Endothelial cell (in vitro differentiated cells): Measurements from ENCODE around the gene VNN1. TPM values are rescaled to one million over a fixed set of nuclear protein-coding genes. Genes with fewer than 3 reads are reported as not detected.
"Not testable (repeated sequence)": the region's sequence is repeated elsewhere in the genome, so short reads cannot be mapped to it uniquely, and the experiment has no call there.

Experiments used
- DNase-seq: peaks from one replicate; pipeline ENCODE4 v3.0.0; 2021; ENCODE audit warnings: low spot score
- H3K27ac Mint-ChIP-seq: one replicate; pipeline ENCODE4 v1.8.0; 2021; ENCODE audit warnings: mixed read lengths, inconsistent platforms; ENCODE audit not compliant: unreplicated experiment
- H3K27me3 Mint-ChIP-seq: one replicate; pipeline ENCODE4 v1.8.0; 2021; ENCODE audit warnings: mild to moderate bottlenecking, moderate library complexity, mixed read lengths, inconsistent platforms; ENCODE audit not compliant: unreplicated experiment
- H3K36me3 Mint-ChIP-seq: one replicate; pipeline ENCODE4 v1.8.0; 2021; ENCODE audit warnings: mild to moderate bottlenecking, low read depth, mixed read lengths, inconsistent platforms; ENCODE audit not compliant: unreplicated experiment
- H3K4me1 Mint-ChIP-seq: one replicate; pipeline ENCODE4 v1.8.0; 2021; ENCODE audit warnings: mild to moderate bottlenecking, mixed read lengths, inconsistent platforms; ENCODE audit not compliant: unreplicated experiment
- H3K4me3 Mint-ChIP-seq: one replicate; pipeline ENCODE4 v1.8.0; 2021; ENCODE audit warnings: mild to moderate bottlenecking, mixed read lengths, inconsistent platforms; ENCODE audit not compliant: unreplicated experiment
- H3K9me3 Mint-ChIP-seq: one replicate; pipeline ENCODE4 v1.8.0; 2021; ENCODE audit warnings: mixed read lengths, inconsistent platforms; ENCODE audit not compliant: unreplicated experiment
- total RNA-seq: library from RNA; stranded (reverse); fragmentation: NEBNext Ultra II Directional; extraction: Animal tissue kit (Norgen Biotek cat#: 25700); gene quantifications from one replicate; pipeline ENCODE4 v1.2.1, GENCODE V29; 2021; ENCODE audit not compliant: unreplicated experiment
- TF ChIP-seq, protein P1 (sequence below): fragments of 200-600 bp; sonication (generic); IDR thresholded peaks from one replicate; pipeline ENCODE4 v1.5.0; 2021; ENCODE audit warnings: antibody characterized with exemption; ENCODE audit not compliant: unreplicated experiment

Gene VNN1
- total RNA-seq, 1 donor from 2014 or later: 1.5 TPM

DNA sequence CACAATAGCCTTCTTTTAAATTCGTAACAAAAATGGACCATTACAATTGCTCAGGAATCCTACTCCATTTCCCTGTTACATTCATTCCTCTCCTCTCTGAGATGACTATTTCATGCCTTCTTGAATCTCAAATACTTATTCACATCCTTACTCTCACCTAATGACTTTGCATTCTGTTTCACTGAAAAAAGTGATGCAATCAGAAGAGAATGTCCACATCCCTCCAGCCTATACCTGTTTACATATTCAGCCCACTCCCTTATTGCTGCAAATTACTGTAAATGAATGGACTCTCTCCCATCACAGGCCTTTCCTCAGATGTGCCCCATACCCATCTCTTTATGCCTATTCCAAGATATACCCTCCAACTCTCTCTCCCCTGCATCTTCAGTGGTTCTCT is 63.4 kb downstream of the VNN1 start:
- no peaks in the 10 kb centered on the region for H3K27me3 Mint-ChIP-seq
- H3K4me1 Mint-ChIP-seq: no peaks in the 10 kb centered on the region
- H3K4me3 Mint-ChIP-seq: no peak overlapping the region
- no peaks in the 10 kb centered on the region for H3K9me3 Mint-ChIP-seq
- DNase-seq: no peak
- no peaks in the 10 kb centered on the region for H3K36me3 Mint-ChIP-seq
- TF ChIP-seq, protein P1, sequence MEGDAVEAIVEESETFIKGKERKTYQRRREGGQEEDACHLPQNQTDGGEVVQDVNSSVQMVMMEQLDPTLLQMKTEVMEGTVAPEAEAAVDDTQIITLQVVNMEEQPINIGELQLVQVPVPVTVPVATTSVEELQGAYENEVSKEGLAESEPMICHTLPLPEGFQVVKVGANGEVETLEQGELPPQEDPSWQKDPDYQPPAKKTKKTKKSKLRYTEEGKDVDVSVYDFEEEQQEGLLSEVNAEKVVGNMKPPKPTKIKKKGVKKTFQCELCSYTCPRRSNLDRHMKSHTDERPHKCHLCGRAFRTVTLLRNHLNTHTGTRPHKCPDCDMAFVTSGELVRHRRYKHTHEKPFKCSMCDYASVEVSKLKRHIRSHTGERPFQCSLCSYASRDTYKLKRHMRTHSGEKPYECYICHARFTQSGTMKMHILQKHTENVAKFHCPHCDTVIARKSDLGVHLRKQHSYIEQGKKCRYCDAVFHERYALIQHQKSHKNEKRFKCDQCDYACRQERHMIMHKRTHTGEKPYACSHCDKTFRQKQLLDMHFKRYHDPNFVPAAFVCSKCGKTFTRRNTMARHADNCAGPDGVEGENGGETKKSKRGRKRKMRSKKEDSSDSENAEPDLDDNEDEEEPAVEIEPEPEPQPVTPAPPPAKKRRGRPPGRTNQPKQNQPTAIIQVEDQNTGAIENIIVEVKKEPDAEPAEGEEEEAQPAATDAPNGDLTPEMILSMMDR: no peak
- H3K27ac Mint-ChIP-seq: no peak overlapping the region

DNA sequence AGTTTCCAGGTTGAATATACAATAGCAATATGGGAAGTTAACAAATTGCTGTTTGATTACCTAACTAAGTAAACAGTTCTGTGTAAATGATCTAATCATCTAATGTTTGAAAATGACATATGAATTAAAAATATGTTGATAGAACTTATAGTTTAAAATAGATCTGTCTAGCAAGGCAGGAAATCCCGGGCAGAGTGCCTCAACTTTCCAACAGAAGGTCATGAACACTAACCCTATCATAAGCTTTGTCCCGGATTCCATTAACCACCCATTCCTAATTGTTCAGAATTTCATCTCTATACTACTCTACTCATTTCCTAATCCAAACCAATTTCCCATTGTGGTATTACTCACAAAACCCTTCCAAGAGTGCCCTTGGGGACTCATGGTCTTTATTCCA is 65.0 kb downstream of the VNN1 start:
- DNase-seq: no peak
- H3K4me1 Mint-ChIP-seq: no peaks in the 10 kb centered on the region
- TF ChIP-seq, protein P1: no peak
- no peak overlapping the region for H3K4me3 Mint-ChIP-seq
- H3K9me3 Mint-ChIP-seq: no peaks in the 10 kb centered on the region
- no peak overlapping the region for H3K27ac Mint-ChIP-seq
- H3K36me3 Mint-ChIP-seq: no peaks in the 10 kb centered on the region
- H3K27me3 Mint-ChIP-seq: no peaks in the 10 kb centered on the region

DNA sequence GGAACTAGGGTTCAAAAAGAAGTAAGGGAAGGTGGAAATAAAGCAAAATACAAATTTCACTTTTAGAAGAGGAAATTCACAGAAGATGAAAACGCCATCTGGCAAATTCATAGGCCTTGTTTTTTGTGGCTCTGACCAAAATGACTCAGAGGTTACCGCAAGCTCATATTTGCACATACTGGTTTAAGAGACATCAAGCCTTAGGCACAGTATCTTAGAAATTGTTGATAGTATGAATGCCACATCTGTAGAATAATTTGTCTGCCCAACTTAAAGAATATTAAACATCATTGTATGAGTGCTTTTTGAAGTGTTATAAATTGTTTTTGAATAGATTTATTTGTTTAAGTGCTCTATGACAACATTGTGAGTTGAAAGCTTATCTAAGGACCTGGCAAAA is 65.5 kb downstream of the VNN1 start:
- H3K9me3 Mint-ChIP-seq: no peaks in the 10 kb centered on the region
- H3K27me3 Mint-ChIP-seq: no peaks in the 10 kb centered on the region
- no peak overlapping the region for H3K4me3 Mint-ChIP-seq
- TF ChIP-seq, protein P1: no peak
- no peaks in the 10 kb centered on the region for H3K36me3 Mint-ChIP-seq
- no peaks in the 10 kb centered on the region for H3K4me1 Mint-ChIP-seq
- no peak overlapping the region for H3K27ac Mint-ChIP-seq
- DNase-seq: no peak

DNA sequence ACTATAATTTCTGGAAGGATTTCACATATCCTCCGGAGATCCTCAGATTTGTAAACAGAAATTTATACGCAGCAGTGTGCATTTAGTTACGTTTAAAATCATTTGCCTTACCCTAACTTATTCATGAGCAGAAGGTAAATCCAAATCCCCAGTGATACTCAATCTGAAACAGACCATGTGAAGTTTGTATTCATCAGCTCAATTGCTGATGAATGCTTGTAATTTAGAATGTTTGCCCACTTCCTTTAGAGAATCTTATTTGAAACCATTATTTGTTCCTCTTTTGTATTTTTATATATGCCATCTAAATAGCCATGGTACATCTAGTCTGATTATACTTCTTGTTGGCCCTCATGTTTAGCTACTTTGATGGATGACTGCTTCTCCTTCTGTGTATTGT is 70.3 kb downstream of the VNN1 start:
- TF ChIP-seq, protein P1: no peak
- no peaks in the 10 kb centered on the region for H3K27me3 Mint-ChIP-seq
- no peaks in the 10 kb centered on the region for H3K9me3 Mint-ChIP-seq
- no peak overlapping the region for H3K27ac Mint-ChIP-seq
- peaks cover 9% of the 10 kb centered on the region for H3K4me1 Mint-ChIP-seq
- H3K4me3 Mint-ChIP-seq: no peak overlapping the region
- no peak for DNase-seq
- H3K36me3 Mint-ChIP-seq: no peaks in the 10 kb centered on the region

DNA sequence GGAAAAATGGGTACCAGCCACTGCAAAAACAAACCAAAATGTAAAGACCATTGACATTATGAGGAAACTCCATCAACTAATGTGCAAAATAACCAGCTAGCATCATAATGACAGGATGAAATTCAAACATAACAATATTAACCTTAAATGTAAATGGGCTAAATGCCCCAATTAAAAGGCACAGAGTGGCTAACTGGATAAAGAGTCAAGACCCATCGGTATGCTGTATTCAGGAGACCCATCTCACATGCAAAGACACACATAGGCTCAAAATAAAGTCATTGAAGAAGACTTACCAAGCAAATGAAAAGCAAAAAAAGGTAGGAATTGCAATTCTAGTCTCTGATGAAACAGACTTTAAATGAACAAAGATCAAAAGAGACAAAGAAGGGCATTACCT is 76.7 kb downstream of the VNN1 start:
- not testable (repeated sequence) for H3K9me3 Mint-ChIP-seq, DNase-seq, H3K4me3 Mint-ChIP-seq, H3K27ac Mint-ChIP-seq, H3K36me3 Mint-ChIP-seq, H3K27me3 Mint-ChIP-seq
- peaks cover 17% of the 10 kb centered on the region for H3K4me1 Mint-ChIP-seq

DNA sequence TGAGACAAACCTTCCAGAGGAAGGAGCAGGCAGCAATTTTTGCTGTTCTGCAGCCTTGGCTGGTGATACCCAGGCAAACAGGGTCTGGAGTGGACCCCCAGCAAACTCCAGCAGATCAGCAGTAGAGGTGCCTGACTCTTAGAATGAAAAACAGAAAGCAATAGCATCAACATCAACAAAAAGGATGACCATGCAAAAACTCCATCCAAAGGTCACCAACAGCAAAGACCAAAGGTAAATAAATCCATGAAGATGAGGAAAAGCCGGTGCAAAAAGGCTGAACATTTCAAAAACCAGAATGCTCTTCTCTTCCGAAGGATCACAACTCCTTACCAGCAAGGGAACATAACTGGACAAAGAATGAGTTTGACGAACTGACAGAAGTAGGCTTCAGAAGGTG is 77.9 kb downstream of the VNN1 start:
- not testable (repeated sequence) for DNase-seq, H3K4me3 Mint-ChIP-seq, H3K36me3 Mint-ChIP-seq, H3K27me3 Mint-ChIP-seq, H3K27ac Mint-ChIP-seq, H3K9me3 Mint-ChIP-seq
- H3K4me1 Mint-ChIP-seq: peaks cover 17% of the 10 kb centered on the region

DNA sequence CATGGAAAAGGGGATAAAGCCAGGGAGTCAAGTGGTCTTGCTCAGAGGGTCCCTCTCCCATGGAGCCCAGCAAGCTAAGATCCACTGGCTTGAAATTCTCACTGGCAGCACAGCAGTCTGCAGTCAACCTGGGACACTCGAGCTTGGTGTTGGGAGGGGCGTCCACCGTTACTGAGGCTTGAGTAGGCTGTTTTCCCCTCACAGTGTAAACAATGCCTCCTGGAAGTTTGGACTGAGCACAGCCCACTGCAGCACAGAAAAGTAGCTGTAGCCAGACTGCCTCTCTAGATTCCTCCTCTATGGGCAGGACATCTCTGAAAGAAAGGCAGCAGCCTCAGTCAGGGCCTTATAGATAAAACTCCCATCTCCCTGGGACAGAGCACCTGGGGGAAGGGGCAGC is 78.6 kb downstream of the VNN1 start:
- not testable (repeated sequence) for H3K36me3 Mint-ChIP-seq, H3K4me3 Mint-ChIP-seq, H3K27me3 Mint-ChIP-seq, H3K27ac Mint-ChIP-seq, H3K9me3 Mint-ChIP-seq, DNase-seq
- H3K4me1 Mint-ChIP-seq: peaks cover 17% of the 10 kb centered on the region
